HFFc6 (cell line): ENCODE measurements around the gene DFFB. TPM values are rescaled to one million over a fixed set of nuclear protein-coding genes. Genes with fewer than 3 reads are reported as not detected.

Source experiments
- DNase-seq: peaks from one replicate; pipeline ENCODE4 v3.0.0-alpha.2; 2018
- H3K27ac Mint-ChIP-seq: 2 replicates; pipeline ENCODE4 v1.8.0; 2020; ENCODE audit warnings: mild to moderate bottlenecking, mixed read lengths
- H3K27me3 Mint-ChIP-seq: 2 replicates; pipeline ENCODE4 v1.8.0; 2021; ENCODE audit warnings: mild to moderate bottlenecking, moderate library complexity, mixed read lengths; ENCODE audit not compliant: insufficient read depth
- H3K36me3 Mint-ChIP-seq: 2 replicates; pipeline ENCODE4 v1.8.0; 2021; ENCODE audit warnings: low read depth, mixed read lengths
- H3K4me1 Mint-ChIP-seq: 2 replicates; pipeline ENCODE4 v1.8.0; 2020; ENCODE audit warnings: low read depth, mixed read lengths
- H3K4me3 Mint-ChIP-seq: 2 replicates; pipeline ENCODE4 v1.8.0; 2020; ENCODE audit warnings: mild to moderate bottlenecking, moderate library complexity, mixed read lengths
- H3K9me3 Mint-ChIP-seq: 2 replicates; pipeline ENCODE4 v1.8.0; 2020; ENCODE audit warnings: mild to moderate bottlenecking, mixed read lengths
- total RNA-seq, 6 experiments: library from RNA; stranded (reverse); fragmentation: NEBNext Ultra II Directional; extraction: Animal tissue kit (Norgen Biotek cat#: 25700); gene quantifications; 2 replicates in 1 of 6; 3 replicates in 5 of 6; pipeline ENCODE4 v1.2.3, GENCODE V29; 2021
- TF ChIP-seq, protein P1 (sequence below): fragments of 200-600 bp; sonication (generic); IDR thresholded peaks from 2 replicates; pipeline ENCODE4 v1.5.0; 2021; ENCODE audit warnings: antibody characterized with exemption, mild to moderate bottlenecking

Gene DFFB
- total RNA-seq, 6 experiments from 2014 or later, result 4.5 to 5.8 (median 5.2) TPM

DNA sequence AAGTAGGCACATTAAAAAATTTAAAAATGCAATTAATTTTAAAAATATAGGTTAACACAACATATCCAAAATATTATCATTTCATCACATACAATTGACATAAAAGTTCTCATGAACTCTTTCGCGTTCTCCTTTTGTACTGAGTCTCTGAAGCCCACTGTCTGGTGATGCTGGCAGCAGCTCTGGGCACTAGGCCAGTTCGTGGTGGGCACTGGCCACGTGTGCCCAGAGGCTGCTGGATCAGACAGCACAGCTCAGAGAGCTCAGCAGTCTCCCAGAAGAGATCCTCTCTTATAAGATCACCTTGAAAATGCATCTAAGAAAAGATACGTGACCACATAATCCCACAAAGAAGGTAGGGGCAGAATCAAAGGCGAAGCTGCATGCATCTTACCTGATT is 10.2 kb upstream of the DFFB start:
- Mint-ChIP-seq H3K27me3 (peaks cover 4% of the 10 kb centered on the region; the same call in 1 of the 2 replicates), H3K4me1 (no peaks in the 10 kb centered on the region), H3K36me3 (peaks cover 4% of the 10 kb centered on the region), H3K27ac (no peak overlapping the region), H3K4me3 (no peak overlapping the region), H3K9me3 (no peaks in the 10 kb centered on the region)
- TF ChIP-seq, protein P1, sequence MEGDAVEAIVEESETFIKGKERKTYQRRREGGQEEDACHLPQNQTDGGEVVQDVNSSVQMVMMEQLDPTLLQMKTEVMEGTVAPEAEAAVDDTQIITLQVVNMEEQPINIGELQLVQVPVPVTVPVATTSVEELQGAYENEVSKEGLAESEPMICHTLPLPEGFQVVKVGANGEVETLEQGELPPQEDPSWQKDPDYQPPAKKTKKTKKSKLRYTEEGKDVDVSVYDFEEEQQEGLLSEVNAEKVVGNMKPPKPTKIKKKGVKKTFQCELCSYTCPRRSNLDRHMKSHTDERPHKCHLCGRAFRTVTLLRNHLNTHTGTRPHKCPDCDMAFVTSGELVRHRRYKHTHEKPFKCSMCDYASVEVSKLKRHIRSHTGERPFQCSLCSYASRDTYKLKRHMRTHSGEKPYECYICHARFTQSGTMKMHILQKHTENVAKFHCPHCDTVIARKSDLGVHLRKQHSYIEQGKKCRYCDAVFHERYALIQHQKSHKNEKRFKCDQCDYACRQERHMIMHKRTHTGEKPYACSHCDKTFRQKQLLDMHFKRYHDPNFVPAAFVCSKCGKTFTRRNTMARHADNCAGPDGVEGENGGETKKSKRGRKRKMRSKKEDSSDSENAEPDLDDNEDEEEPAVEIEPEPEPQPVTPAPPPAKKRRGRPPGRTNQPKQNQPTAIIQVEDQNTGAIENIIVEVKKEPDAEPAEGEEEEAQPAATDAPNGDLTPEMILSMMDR, result no peak
- no peak for DNase-seq

GRCh38 chr1:3850857-3851256 is 6.4 kb upstream of the DFFB start:
- H3K36me3 Mint-ChIP-seq, result peaks cover 4% of the 10 kb centered on the region
- DNase-seq, result no peak
- no peak overlapping the region for H3K4me3 Mint-ChIP-seq
- peaks cover 22% of the 10 kb centered on the region for H3K4me1 Mint-ChIP-seq
- H3K27ac Mint-ChIP-seq, result no peak overlapping the region
- TF ChIP-seq, protein P1, result no peak
- no peaks in the 10 kb centered on the region for H3K9me3 Mint-ChIP-seq
- peaks cover 5% of the 10 kb centered on the region for H3K27me3 Mint-ChIP-seq

- no peak for DNase-seq
- Mint-ChIP-seq H3K27me3 (peaks cover 5% of the 10 kb centered on the region), H3K4me1 (peaks cover 26% of the 10 kb centered on the region), H3K9me3 (no peaks in the 10 kb centered on the region), H3K36me3 (peaks cover 4% of the 10 kb centered on the region), H3K4me3 (no peak overlapping the region), H3K27ac (no peak overlapping the region)
- TF ChIP-seq, protein P1, result no peak
Measured at GRCh38 chr1:3851292-3851691, 6.0 kb upstream of the DFFB start.

DNA sequence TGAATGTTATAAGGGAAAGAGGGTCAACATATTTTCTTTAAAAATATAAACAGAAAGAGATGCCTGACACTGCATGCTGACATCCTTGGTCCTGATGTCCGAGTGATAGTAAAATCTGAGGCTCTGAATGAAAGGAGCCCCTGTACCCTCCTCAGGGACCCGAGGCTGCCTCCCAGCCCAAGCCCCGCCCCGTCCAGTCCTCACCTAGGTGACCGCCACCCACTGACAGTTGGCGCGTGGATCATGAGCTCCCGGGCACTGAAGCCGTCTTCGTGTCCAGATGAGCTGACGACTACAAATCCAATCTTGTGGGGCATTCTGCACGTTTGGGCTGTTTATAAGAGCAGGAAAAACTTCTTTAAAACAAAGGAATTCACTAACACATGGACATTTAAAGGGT is 5.2 kb upstream of the DFFB start:
- no peak overlapping the region for H3K4me3 Mint-ChIP-seq
- peaks cover 5% of the 10 kb centered on the region for H3K27me3 Mint-ChIP-seq
- H3K36me3 Mint-ChIP-seq, result no peaks in the 10 kb centered on the region
- TF ChIP-seq, protein P1, result no peak
- no peaks in the 10 kb centered on the region for H3K9me3 Mint-ChIP-seq
- DNase-seq, result no peak
- H3K27ac Mint-ChIP-seq, result no peak overlapping the region
- peaks cover 26% of the 10 kb centered on the region for H3K4me1 Mint-ChIP-seq

DNA sequence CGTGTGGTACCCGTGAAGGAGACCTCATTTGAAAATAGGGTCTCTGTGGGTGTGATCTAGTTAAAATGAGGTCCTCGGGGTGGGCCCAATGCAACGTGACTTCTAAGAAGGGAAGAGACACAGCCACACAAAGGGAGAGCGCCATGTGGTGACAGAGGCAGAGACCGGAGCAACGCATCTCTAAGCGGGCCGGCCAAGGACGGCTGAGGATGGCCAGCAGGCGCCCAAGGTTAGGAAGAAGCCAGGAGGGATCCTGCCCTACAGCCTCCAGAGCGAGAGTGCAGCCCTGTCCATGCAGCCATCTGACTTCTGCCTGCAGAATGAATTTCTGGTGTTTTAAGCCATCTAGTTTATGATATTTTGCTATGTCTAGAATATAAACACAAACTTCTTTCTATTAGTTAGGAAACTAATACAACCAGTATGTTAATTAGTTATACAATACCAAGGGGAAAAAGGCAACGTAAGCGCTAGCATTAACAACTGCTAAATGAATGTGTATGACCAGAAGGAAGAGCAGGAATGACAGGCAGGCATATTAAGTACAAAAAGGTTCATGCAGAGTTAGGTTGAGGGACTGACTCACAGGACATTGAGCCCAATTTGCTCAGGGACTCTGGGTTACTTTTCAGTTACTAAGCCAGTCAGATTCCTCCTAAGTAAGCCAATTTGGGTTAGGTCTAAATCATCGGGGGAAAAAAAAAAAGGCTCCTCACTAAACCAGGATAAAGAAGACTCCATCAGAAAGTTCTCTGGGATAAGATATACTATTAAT is 4.4 kb upstream of the DFFB start:
- Mint-ChIP-seq H3K36me3 (no peaks in the 10 kb centered on the region), H3K4me3 (no peak overlapping the region), H3K4me1 (peaks cover 27% of the 10 kb centered on the region), H3K9me3 (no peaks in the 10 kb centered on the region), H3K27ac (no peak overlapping the region), H3K27me3 (peaks cover 5% of the 10 kb centered on the region)
- no peak for DNase-seq
- TF ChIP-seq, protein P1, result no peak
